SK-N-SH (cell line): ENCODE data around the gene NOD2. TPM values are rescaled to one million over a fixed set of nuclear protein-coding genes. Genes with fewer than 3 reads are reported as not detected.

Source experiments
- CTCF ChIA-PET: fragments of 300-600, 350-600 bp; formaldehyde crosslinking; extraction: SDS; loops from one replicate; lab custom pipeline; 2021; lab: Yijun Ruan, JAX
- POLR2A ChIA-PET: fragments of 350-600 bp; sonication (Branson Sonifier 250); formaldehyde crosslinking; extraction: SDS; loops from one replicate; lab custom pipeline; 2020; ENCODE audit warnings: antibody characterized with exemption, inconsistent platforms; lab: Yijun Ruan, JAX
- DNase-seq: peaks from one replicate; pipeline ENCODE4 v3.0.0; 2012
- H2AFZ ChIP-seq: fragments of 200-600 bp; sonication (generic); 2 replicates; pipeline ENCODE4 v1.8.1; 2016; ENCODE audit warnings: antibody characterized with exemption, mild to moderate bottlenecking, low read depth
- H3F3A ChIP-seq: fragments of 200-600 bp; sonication (generic); replicated peaks from 2 replicates; pipeline ENCODE3; 2016; ENCODE audit warnings: antibody characterized with exemption, mild to moderate bottlenecking; ENCODE audit not compliant: insufficient read depth
- H3K27ac ChIP-seq, 2 experiments: fragments of 200-500 bp in 1 of 2; fragments of 200-600 bp in 1 of 2; sonication (Bioruptor generic) in 1 of 2; sonication (generic), shearing (Covaris generic) in 1 of 2; 2 replicates each; pipeline versions ENCODE4 v1.5.1 to v1.6.1; 2014 to 2016; ENCODE audit warnings: low read depth in 2 of 2, inconsistent platforms in 1 of 2, low read length in 1 of 2, mild to moderate bottlenecking in 1 of 2, mixed read lengths in 1 of 2
- H3K27me3 ChIP-seq: fragments of 200-600 bp; sonication (generic), shearing (Covaris generic); 2 replicates; pipeline ENCODE4 v1.6.1; 2016; ENCODE audit warnings: mixed run types; ENCODE audit not compliant: insufficient read depth
- H3K36me3 ChIP-seq, 2 experiments: fragments of 200-500 bp in 1 of 2; fragments of 200-600 bp in 1 of 2; sonication (Bioruptor generic) in 1 of 2; sonication (generic) in 1 of 2; replicated peaks in 1 of 2; 2 replicates each; pipeline versions ENCODE3 to v1.5.1; 2014 to 2016; ENCODE audit warnings: low read length in 1 of 2, mild to moderate bottlenecking in 1 of 2; ENCODE audit not compliant: insufficient read depth in 2 of 2, control insufficient read depth in 1 of 2
- H3K4me1 ChIP-seq, 2 experiments: fragments of 200-500 bp in 1 of 2; fragments of 200-600 bp in 1 of 2; sonication (Bioruptor generic) in 1 of 2; sonication (generic), shearing (Covaris generic) in 1 of 2; 2 replicates each; pipeline versions ENCODE4 v1.5.1 to v1.6.1; 2014 to 2016; ENCODE audit warnings: low read depth in 1 of 2, low read length in 1 of 2, mixed run types in 1 of 2; ENCODE audit not compliant: insufficient read depth in 2 of 2, control insufficient read depth in 1 of 2
- H3K4me2 ChIP-seq: fragments of 200-600 bp; sonication (generic), shearing (Covaris generic); 2 replicates; pipeline ENCODE4 v1.6.1; 2017; ENCODE audit warnings: mixed run types
- H3K4me3 ChIP-seq, 2 experiments: fragments of 200-500 bp in 1 of 2; fragments of 200-600 bp in 1 of 2; sonication (Bioruptor generic) in 1 of 2; sonication (generic), shearing (Covaris generic) in 1 of 2; 2 replicates each; pipeline versions ENCODE4 v1.5.1 to v1.8.1; 2014 to 2016; ENCODE audit warnings: low read depth in 2 of 2, inconsistent platforms in 1 of 2, low read length in 1 of 2, mild to moderate bottlenecking in 1 of 2, mixed read lengths in 1 of 2, moderate library complexity in 1 of 2
- H3K79me2 ChIP-seq: fragments of 200-600 bp; sonication (generic); 2 replicates; pipeline ENCODE4 v1.8.1; 2017; ENCODE audit warnings: mild to moderate bottlenecking; ENCODE audit not compliant: insufficient read depth
- H3K9ac ChIP-seq: fragments of 200-600 bp; sonication (generic); 2 replicates; pipeline ENCODE4 v1.6.1; 2017; ENCODE audit warnings: mixed run types
- H3K9me2 ChIP-seq: fragments of 200-600 bp; sonication (generic); 2 replicates; pipeline ENCODE4 v1.6.1; 2017; ENCODE audit warnings: mixed run types
- H3K9me3 ChIP-seq: fragments of 200-600 bp; sonication (generic); 2 replicates; pipeline ENCODE4 v1.6.1; 2017; ENCODE audit warnings: mixed run types, mild to moderate bottlenecking, moderate library complexity
- H4K20me1 ChIP-seq: fragments of 200-600 bp; sonication (generic); 2 replicates; pipeline ENCODE4 v1.6.1; 2017; ENCODE audit warnings: mild to moderate bottlenecking, mixed run types; ENCODE audit not compliant: insufficient read depth
- FOXJ3 ChIP-seq: sonication (generic); formaldehyde crosslinking; IDR thresholded peaks from 2 replicates; pipeline ENCODE4 v1.5.1; 2020; ENCODE audit warnings: mild to moderate bottlenecking, missing genetic modification reagents
- NRF1 ChIP-seq: IDR thresholded peaks from 2 replicates; pipeline ENCODE4 v1.6.1; 2012; ENCODE audit warnings: low read depth, mild to moderate bottlenecking, low read length
- POLR2AphosphoS5 ChIP-seq: IDR thresholded peaks from 2 replicates; pipeline ENCODE4 v1.6.1; 2012; ENCODE audit warnings: low read depth, low read length
- REST ChIP-seq: IDR thresholded peaks from 2 replicates; pipeline ENCODE4 v1.6.1; 2012; ENCODE audit warnings: mild to moderate bottlenecking, low read depth, low read length, moderate library complexity
- RXRA ChIP-seq: IDR thresholded peaks from 2 replicates; pipeline ENCODE4 v1.4.0; 2012; ENCODE audit warnings: low read depth, mild to moderate bottlenecking, borderline replicate concordance
- WGBS: methylation state at CpG from one replicate; pipeline ENCODE4 v1.1.6; 2017; ENCODE audit warnings: low lambda C conversion rate; 5-methylcytosine and 5-hydroxymethylcytosine counted together
- polyA plus RNA-seq, 3 experiments: library from polyadenylated mRNA; depleted of rRNA; stranded (reverse); fragments of >200 nt; gene quantifications; 2 replicates each; pipeline ENCODE4 v1.2.3, GENCODE V29; 2012

Gene NOD2
- polyA plus RNA-seq, 1 of the 3 experiments (the other 2 are of a cell fraction) = not detected

GRCh38 chr16:50694206-50694605, 800 bp downstream of the NOD2 start:
- peaks cover 0 to 2% of the 10 kb centered on the region in 2 experiments; a peak in 1 of 4 replicates for H3K4me1 ChIP-seq
- WGBS = 70% methylated on average over 2 of the region's 2 CpGs
- POLR2A ChIA-PET = no interaction called here
- CTCF ChIA-PET = interaction anchor here (0.5 to 1.7 kb wide), 3 partner anchors 14 to 278 kb away, joined by 3 to 4 read pairs (median 3); no protein-coding TSS in a partner anchor
- H3K4me2 ChIP-seq = no peak overlapping the region
- no peak overlapping the region for H3K9ac ChIP-seq
- no peaks in the 10 kb centered on the region for H3K9me2 ChIP-seq
- H3K9me3 ChIP-seq = no peaks in the 10 kb centered on the region
- H3K36me3 ChIP-seq = no peaks in the 10 kb centered on the region
- no peaks in the 10 kb centered on the region for H3F3A ChIP-seq
- no peak overlapping the region for H3K4me3 ChIP-seq
- no peaks in the 10 kb centered on the region for H3K79me2 ChIP-seq
- H2AFZ ChIP-seq = no peak overlapping the region
- no peak overlapping the region for H3K27ac ChIP-seq
- no peaks in the 10 kb centered on the region for H4K20me1 ChIP-seq
- DNase-seq = no peak
- TF ChIP-seq POLR2AphosphoS5 (no peak), REST (no peak)
- no peaks in the 10 kb centered on the region; the same call in 1 of the 2 replicates for H3K27me3 ChIP-seq

DNA sequence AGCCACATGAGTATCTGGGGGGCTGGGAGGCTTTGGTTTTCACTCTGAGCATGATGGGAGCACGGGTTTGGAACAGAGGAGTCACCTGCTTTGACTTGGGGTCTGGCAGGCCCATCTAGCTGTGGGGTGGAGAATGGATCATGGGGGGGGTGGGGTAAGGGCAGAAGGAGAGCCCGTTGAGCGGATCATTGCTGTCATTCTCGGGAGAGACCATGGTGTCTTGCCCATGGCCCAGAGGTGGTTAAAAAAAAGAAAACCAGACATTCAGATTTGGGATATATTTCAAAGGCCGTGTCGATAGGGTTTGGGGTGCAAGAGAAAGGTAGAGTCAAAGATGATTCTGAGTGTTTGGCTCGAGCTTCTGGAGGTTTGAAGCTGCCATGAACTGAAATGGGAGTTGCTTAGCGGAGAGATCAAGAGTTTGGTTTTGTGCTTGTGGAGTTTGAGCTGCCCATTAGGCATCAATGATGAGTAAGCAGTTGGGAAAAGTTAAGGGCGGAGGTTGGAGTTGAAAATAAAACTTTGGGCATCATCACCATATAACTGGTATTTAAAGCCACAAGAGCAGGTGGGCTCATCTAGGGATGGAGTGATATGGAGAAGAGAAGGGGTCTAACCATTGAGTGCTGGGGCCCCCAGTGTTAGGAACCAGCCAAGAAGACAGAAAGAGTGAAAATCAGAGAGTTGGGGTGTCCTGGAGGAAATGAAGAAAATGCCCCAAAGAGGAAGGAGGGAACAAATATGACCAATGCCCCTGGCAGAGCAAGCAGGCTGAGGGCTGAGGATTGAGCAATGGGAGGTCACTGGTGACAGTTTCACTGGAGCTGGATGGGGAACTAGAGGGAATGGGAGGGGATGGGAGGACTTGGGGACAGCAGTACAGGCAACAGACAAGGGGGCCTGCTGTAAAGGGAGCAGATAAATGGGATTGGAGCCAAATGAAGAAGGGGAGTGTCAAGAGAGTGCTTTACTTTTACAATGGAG, 1.9 kb downstream of the NOD2 start:
- Histone ChIP-seq H3F3A (no peaks in the 10 kb centered on the region), H3K4me1 (peaks cover 0 to 2% of the 10 kb centered on the region in 2 experiments; a peak in 1 of 4 replicates), H3K9ac (no peak overlapping the region), H3K4me3 (no peak overlapping the region), H4K20me1 (no peaks in the 10 kb centered on the region), H3K4me2 (no peak overlapping the region), H3K27ac (no peak overlapping the region), H3K9me2 (no peaks in the 10 kb centered on the region), H3K9me3 (no peaks in the 10 kb centered on the region), H2AFZ (no peak overlapping the region), H3K36me3 (no peaks in the 10 kb centered on the region), H3K79me2 (no peaks in the 10 kb centered on the region), H3K27me3 (no peaks in the 10 kb centered on the region; the same call in 1 of the 2 replicates)
- ChIA-PET POLR2A (no interaction called here), CTCF (interaction anchor here (0.5 to 1.7 kb wide), 4 partner anchors 17 to 279 kb away, joined by 3 to 4 read pairs (median 4); no protein-coding TSS in a partner anchor)
- WGBS = 63% methylated on average over 9 of the region's 9 CpGs
- no peak for TF ChIP-seq FOXJ3 (CRISPR knock-in tag)
- TF ChIP-seq NRF1 = no peak
- no peak for TF ChIP-seq RXRA
- no peak for DNase-seq
